Panc1 (cell line): ENCODE results near the gene C17orf67.

Source experiments
- REST ChIP-seq, 2 experiments: IDR thresholded peaks; 2 replicates each; pipeline ENCODE4 v1.6.1; 2011 to 2012; ENCODE audit warnings: low read depth in 2 of 2, control low read depth in 1 of 2, low read length in 1 of 2, mild to moderate bottlenecking in 1 of 2, moderate library complexity in 1 of 2; ENCODE audit not compliant: insufficient read depth in 1 of 2
- SIN3A ChIP-seq: IDR thresholded peaks from 2 replicates; pipeline ENCODE4 v1.6.1; 2012; ENCODE audit warnings: low read depth, mild to moderate bottlenecking, low read length, moderate library complexity, borderline replicate concordance; ENCODE audit not compliant: insufficient read depth
- TF ChIP-seq, protein P1 (sequence below): fragments of 450-650 bp; IDR thresholded peaks from 2 replicates; pipeline ENCODE4 v1.5.1; 2017; ENCODE audit warnings: mild to moderate bottlenecking

DNA sequence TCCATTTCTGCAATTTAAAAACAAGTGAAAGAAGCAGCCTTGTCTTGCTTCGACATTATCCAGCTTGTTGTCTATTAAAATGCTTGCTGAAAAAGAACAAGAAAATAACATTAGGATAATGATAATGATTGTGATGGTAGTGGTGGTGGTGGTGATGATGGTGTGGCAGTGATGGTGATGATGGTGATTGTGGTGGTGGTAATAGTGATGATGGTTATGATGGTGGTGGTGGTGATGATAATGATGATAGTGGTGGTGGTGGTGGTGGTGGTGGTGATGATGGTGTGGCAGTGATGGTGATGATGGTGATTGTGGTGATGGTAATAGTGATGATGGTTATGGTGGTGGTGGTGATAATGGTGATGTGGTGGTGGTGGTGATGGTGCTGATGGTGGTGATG, 41.5 kb downstream of the C17orf67 start:
- TF ChIP-seq, protein P1, sequence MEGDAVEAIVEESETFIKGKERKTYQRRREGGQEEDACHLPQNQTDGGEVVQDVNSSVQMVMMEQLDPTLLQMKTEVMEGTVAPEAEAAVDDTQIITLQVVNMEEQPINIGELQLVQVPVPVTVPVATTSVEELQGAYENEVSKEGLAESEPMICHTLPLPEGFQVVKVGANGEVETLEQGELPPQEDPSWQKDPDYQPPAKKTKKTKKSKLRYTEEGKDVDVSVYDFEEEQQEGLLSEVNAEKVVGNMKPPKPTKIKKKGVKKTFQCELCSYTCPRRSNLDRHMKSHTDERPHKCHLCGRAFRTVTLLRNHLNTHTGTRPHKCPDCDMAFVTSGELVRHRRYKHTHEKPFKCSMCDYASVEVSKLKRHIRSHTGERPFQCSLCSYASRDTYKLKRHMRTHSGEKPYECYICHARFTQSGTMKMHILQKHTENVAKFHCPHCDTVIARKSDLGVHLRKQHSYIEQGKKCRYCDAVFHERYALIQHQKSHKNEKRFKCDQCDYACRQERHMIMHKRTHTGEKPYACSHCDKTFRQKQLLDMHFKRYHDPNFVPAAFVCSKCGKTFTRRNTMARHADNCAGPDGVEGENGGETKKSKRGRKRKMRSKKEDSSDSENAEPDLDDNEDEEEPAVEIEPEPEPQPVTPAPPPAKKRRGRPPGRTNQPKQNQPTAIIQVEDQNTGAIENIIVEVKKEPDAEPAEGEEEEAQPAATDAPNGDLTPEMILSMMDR = no peak
- no peak for TF ChIP-seq REST (IDR thresholded peaks at IDR 0.05; ENCODE audit: insufficient read depth in 1 of 2, low read depth in 2 of 2, low read length in 1 of 2)
- no peak for TF ChIP-seq SIN3A
